GM19372 (cell line): ENCODE data around the gene SMG1.

ENCODE experiments used
- ATAC-seq: cut with Tn5 transposase; IDR thresholded peaks from one replicate; pipeline ENCODE4 v1.9.1; 2021; ENCODE audit warnings: mild to moderate bottlenecking, low read depth, moderate library complexity; ENCODE audit not compliant: unreplicated experiment

Gene SMG1

DNA sequence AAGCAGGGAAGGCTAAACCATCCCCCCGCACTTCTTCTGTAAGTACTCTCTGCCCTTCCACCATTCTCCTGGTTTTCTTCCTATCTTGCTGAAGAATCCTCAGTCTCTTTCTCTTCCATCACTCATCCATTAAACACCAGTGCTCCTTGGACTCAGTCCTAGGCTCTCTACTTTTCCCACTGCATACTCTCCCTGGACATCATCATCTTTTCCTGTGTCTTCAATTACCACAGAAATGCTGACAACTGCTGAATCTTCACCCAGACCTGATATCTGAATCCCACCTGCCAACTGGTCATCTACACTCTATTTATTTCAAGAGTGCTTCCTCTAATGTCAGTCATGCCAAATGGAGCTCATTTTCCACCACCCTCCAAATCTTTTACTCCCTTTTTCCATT lies 71.0 kb downstream of the SMG1 start:
- ATAC-seq = no peak

DNA sequence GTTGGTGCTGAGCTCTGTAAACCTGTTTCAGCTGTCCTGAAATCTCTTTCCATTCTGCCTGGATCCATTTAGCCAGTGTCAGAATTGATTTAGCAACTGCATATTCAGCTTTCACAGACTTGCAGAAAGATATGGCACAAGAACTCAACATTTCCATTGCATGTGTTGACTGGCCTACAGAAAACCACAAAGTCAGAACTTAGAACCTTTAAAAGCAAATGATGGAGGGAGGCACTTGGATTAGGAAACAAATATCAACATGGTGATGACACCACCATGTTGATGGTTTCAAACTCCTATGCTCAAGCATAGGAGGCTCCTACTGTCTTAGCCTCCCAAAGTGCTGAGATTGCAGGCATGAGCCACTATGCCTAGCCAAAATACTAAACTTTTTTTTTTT lies 72.5 kb downstream of the SMG1 start:
- ATAC-seq = no peak

DNA sequence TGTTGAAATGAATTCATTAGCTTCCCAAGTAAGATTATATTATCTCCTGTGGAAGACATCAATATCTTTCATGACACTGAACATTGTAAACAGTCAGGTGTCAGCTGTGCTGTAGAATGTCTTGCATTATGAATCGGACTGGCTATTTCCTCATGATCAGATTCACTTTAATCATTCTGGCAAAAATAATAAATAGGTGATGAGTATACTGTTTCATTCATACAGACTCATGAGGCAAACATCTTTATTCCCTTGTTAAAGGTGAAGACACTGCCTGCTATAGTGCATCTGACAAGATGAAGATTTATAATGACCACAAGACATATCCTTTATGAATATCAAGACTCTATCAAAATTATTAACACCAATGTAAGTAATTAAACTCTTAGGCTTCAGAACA lies 73.6 kb downstream of the SMG1 start:
- ATAC-seq = no peak

GRCh38 chr16:18846416-18846815 lies 79.8 kb downstream of the SMG1 start:
- ATAC-seq = no peak

- ATAC-seq = no peak
These were observed 83.6 kb downstream of the SMG1 start for GRCh38 chr16:18842565-18842964.

- no peak for ATAC-seq
These were observed 84.2 kb downstream of the SMG1 start for GRCh38 chr16:18841833-18842525.

DNA sequence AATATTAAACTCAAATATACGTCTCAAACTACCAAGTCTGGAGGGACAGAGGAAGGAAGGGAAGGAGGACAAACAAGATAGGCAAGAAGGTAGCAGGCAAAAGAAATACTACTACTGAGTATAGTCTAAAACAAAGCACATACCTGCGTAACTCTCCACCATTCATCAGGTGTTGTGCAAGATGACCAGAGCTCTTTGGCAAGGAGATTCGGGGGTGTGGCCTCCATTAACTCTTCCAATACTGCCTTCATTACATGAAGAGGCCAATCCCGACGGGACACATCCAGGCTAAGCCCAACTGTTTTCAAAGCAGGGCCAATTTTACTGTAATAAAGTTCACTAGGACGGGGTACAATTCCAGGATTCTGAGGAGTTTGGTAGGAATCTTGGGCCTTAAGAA lies 86.7 kb downstream of the SMG1 start:
- ATAC-seq = no peak

GRCh38 chr16:18836702-18837101 lies 89.5 kb downstream of the SMG1 start:
- no peak for ATAC-seq

DNA sequence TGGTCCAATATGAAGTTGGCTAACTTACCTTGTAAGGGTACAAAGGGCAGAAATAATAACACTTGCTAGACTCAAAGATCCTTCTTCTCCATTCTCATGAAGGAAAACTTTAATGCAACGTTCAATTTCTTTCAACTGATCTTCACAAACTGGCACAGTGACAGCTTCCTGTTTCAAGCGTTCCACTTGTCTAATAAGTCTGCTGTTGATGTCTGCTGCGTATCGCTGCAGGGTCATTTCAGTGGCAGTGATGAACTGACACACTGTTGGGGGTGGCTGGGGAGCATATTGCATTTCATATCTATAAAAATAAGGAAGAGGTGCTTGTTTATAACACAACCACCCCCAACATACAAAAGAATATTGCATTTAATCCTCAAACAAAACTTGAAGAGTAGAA lies 91.3 kb downstream of the SMG1 start:
- ATAC-seq = no peak

- no peak for ATAC-seq
These were observed 92.3 kb downstream of the SMG1 start for GRCh38 chr16:18833707-18834505.

DNA sequence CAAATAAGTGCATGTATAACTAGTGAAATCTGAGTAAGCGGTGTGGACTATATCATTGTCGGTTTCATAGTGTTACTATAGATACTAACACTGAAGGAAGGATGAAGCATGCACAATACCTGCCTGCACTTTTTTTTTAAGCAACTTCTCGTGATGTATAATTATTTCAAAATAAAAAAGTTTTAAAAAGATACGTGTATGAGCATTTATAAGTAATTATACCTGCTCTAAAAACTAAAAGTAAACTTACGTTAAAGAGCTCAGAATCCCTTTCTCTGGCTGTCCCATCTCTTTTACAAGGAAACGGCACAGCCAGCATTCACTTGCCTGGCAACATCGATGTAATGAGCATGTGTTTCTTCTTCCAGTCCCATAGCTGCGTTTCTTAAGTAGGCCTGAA lies 93.6 kb downstream of the SMG1 start:
- ATAC-seq = no peak

GRCh38 chr16:18832006-18832405 lies 94.2 kb downstream of the SMG1 start:
- ATAC-seq = no peak

- ATAC-seq = no peak
These were observed 97.0 kb downstream of the SMG1 start for GRCh38 chr16:18829251-18829650.

- no peak for ATAC-seq
These were observed 98.3 kb downstream of the SMG1 start for GRCh38 chr16:18827890-18828289.

DNA sequence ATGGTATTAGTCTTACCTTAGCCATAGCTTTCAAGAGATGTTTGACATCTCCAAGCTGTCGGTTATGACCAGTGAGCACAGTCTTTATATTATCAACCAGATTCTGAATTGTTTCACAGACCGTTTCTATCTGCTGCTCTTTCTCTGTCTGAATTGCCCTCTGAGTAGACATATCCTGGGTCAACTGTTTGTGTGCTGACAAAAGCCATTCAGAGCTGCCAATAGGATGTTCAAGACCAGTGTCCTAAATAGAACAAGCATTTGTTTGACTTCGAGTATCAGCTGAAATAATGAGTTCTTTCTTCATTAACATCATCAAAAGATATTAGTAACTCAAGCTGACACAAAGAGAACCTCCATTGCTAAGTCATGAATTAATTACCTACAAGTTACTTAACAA lies 109.9 kb downstream of the SMG1 start:
- no peak for ATAC-seq

DNA sequence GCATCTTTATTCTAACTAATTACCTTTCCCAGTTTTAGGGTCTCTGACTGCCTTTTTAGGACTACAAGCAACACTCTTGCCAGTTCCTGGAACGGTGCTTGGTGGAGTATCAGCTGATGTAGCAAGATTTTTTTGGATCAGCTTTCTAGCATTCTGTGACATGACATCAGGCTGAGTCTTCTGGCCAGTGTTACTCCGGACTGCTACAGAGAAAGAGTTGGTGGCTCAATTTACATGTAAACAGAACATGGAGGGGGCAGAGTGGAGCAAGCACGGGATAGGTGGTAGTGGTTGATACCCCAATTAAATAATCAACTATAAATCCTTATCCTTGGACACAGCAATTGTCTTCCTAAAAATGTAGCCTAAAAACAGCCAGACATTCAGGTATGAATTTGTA lies 114.3 kb downstream of the SMG1 start:
- ATAC-seq = no peak

- no peak for ATAC-seq
These were observed 117.0 kb downstream of the SMG1 start for GRCh38 chr16:18809165-18809564.

- no peak for ATAC-seq
These were observed 120.9 kb downstream of the SMG1 start for GRCh38 chr16:18805257-18805773.

DNA sequence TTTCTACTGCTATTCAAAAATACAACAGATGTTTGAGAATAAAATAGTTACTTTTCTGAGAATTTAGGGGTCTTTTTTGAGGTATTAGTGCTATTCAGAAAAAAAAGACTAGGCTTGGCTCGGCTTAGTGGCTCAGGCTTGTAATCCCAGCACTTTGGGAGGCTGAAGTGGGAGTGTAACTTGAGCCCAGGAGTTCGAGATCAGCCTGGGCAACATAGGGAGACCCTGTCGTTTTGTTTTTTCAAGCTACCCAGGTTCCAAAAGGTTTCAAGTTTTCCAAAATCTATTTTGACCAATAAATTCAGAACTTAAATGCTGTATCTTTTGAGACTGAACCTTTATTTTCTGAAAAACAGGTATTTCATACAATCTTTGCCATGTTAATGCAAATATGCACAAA lies 121.7 kb downstream of the SMG1 start:
- ATAC-seq = no peak

- no peak for ATAC-seq
These were observed 122.4 kb downstream of the SMG1 start for GRCh38 chr16:18803569-18804462.

DNA sequence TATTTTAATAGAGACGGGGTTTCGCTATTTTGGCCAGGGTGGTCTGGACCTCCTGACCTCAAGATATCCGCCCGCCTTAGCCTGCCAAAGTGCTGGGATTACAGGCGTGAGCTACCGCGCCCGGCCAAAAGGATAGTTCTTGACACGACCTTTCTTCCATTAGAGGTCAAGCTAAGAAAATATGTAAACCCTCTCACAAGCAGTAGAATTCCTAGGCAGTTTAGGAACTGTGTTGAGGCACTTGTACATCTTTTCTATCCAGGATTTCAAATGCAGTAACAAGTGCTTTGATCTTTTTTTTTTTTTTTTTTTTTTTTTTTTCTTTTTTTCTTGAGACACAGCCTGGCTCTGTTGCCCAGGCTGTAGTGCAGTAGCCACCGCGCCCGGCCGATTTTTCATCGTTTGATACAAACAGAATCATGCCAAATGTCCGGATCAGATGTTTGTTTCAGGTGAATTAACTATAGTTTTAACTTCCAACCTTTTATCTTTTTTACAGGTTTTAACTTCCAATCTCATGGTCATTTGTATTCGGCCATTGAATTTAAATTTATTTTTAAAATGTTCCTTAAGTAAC lies 123.4 kb downstream of the SMG1 start:
- ATAC-seq = no peak
